SU-DHL-6 (cell line): ENCODE measurements around the gene SLC16A12.
"Not testable (repeated sequence)": the region's sequence is repeated elsewhere in the genome, so short reads cannot be mapped to it uniquely, and the experiment has no call there.

Experiments
- H2AFZ ChIP-seq: fragments of 200-600 bp; sonication (generic); 2 replicates; pipeline ENCODE4 v1.6.1; 2014; ENCODE audit warnings: low read depth, mild to moderate bottlenecking, moderate library complexity, mixed read lengths, antibody characterized with exemption, low read length; ENCODE audit not compliant: severe bottlenecking
- H3F3A ChIP-seq: fragments of 200-600 bp; shearing (Covaris generic); 2 replicates; pipeline ENCODE4 v1.6.0; 2016; ENCODE audit warnings: antibody characterized with exemption, mild to moderate bottlenecking; ENCODE audit not compliant: insufficient read depth
- H3K27ac ChIP-seq: fragments of 200-600 bp; sonication (generic); 2 replicates; pipeline ENCODE4 v1.5.1; 2016; ENCODE audit warnings: low read depth, mild to moderate bottlenecking, low read length, moderate library complexity, mixed read lengths
- H3K27me3 ChIP-seq: fragments of 200-600 bp; sonication (generic), shearing (Covaris generic); 2 replicates; pipeline ENCODE4 v1.6.0; 2014; ENCODE audit warnings: mild to moderate bottlenecking, low read length
- H3K36me3 ChIP-seq: fragments of 200-600 bp; sonication (generic); 2 replicates; pipeline ENCODE4 v1.6.1; 2014; ENCODE audit warnings: mild to moderate bottlenecking, low read length, mixed read lengths
- H3K4me2 ChIP-seq: fragments of 300-600, 200-600 bp; shearing (Covaris generic), sonication (generic); 2 replicates; pipeline ENCODE4 v1.6.0; 2014; ENCODE audit warnings: low read length, low read depth, mild to moderate bottlenecking; ENCODE audit not compliant: poor library complexity, severe bottlenecking
- H3K4me3 ChIP-seq: fragments of 200-600 bp; sonication (generic); 2 replicates; pipeline ENCODE4 v1.5.1; 2014; ENCODE audit warnings: antibody characterized with exemption, low read length, mild to moderate bottlenecking, mixed read lengths; ENCODE audit not compliant: insufficient read depth, poor library complexity, severe bottlenecking
- H3K79me2 ChIP-seq: fragments of 200-600 bp; sonication (generic); 2 replicates; pipeline ENCODE4 v1.6.1; 2014; ENCODE audit warnings: mild to moderate bottlenecking, low read length, moderate library complexity; ENCODE audit not compliant: insufficient read depth
- H3K9ac ChIP-seq: fragments of 200-600 bp; sonication (generic); 2 replicates; pipeline ENCODE4 v1.7.0; 2014; ENCODE audit warnings: mild to moderate bottlenecking, low read length
- H3K9me2 ChIP-seq: fragments of 200-600 bp; sonication (generic); replicated peaks from 2 replicates; pipeline ENCODE4 v1.6.1; 2014; ENCODE audit warnings: low read length; ENCODE audit not compliant: insufficient read depth
- H3K9me3 ChIP-seq: fragments of 200-600 bp; sonication (generic); 2 replicates; pipeline ENCODE4 v1.6.1; 2014; ENCODE audit warnings: low read length, mixed read lengths; ENCODE audit not compliant: insufficient read depth
- H4K20me1 ChIP-seq: fragments of 200-600 bp; sonication (generic); 2 replicates; pipeline ENCODE4 v1.6.1; 2014; ENCODE audit warnings: low read depth, mild to moderate bottlenecking, antibody characterized with exemption, low read length, moderate library complexity, mixed read lengths
- EZH2phosphoT487 ChIP-seq: fragments of 200-600 bp; sonication (generic), shearing (Covaris generic); conservative IDR thresholded peaks from 2 replicates; pipeline ENCODE4 v1.6.1; 2018; ENCODE audit warnings: mild to moderate bottlenecking, antibody characterized with exemption, low read length, moderate library complexity, mixed read lengths
- TF ChIP-seq, protein P1 (sequence below): fragments of 200-600 bp; sonication (generic); IDR thresholded peaks from one replicate; pipeline ENCODE4 v1.5.1; 2017; ENCODE audit warnings: antibody characterized with exemption, mild to moderate bottlenecking, low read length, moderate library complexity; ENCODE audit not compliant: insufficient read depth, poor library complexity, severe bottlenecking

SLC16A12 gene

DNA sequence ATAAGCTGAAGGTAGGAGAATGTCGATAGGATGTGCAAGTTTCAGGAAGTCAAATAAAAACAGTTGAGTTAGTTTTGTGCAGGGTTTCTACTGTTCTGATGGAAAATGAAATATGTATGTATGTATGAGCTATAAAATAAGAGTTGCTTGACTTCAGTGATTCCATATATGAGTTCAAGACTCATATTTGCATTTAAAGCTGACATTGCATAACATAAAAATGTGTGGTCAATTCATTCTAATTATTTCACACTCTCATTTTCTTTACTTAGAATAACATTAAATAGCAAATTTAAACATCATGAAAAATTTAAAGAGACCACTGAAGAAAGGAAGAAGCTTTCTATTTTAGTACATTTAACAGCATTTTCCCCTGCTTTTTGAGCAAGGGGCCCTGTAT, 83.2 kb downstream of the SLC16A12 start:
- H3K9ac ChIP-seq, result no peak overlapping the region
- H3K27me3 ChIP-seq, result no peaks in the 10 kb centered on the region
- no peaks in the 10 kb centered on the region for H4K20me1 ChIP-seq
- TF ChIP-seq EZH2phosphoT487, result no peak
- TF ChIP-seq, protein P1, sequence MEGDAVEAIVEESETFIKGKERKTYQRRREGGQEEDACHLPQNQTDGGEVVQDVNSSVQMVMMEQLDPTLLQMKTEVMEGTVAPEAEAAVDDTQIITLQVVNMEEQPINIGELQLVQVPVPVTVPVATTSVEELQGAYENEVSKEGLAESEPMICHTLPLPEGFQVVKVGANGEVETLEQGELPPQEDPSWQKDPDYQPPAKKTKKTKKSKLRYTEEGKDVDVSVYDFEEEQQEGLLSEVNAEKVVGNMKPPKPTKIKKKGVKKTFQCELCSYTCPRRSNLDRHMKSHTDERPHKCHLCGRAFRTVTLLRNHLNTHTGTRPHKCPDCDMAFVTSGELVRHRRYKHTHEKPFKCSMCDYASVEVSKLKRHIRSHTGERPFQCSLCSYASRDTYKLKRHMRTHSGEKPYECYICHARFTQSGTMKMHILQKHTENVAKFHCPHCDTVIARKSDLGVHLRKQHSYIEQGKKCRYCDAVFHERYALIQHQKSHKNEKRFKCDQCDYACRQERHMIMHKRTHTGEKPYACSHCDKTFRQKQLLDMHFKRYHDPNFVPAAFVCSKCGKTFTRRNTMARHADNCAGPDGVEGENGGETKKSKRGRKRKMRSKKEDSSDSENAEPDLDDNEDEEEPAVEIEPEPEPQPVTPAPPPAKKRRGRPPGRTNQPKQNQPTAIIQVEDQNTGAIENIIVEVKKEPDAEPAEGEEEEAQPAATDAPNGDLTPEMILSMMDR, result no peak
- no peaks in the 10 kb centered on the region for H3F3A ChIP-seq
- no peak overlapping the region for H3K4me2 ChIP-seq
- no peaks in the 10 kb centered on the region for H3K36me3 ChIP-seq
- no peak overlapping the region for H3K4me3 ChIP-seq
- H3K27ac ChIP-seq, result no peak overlapping the region
- no peaks in the 10 kb centered on the region for H3K9me2 ChIP-seq
- no peaks in the 10 kb centered on the region for H3K79me2 ChIP-seq
- H2AFZ ChIP-seq, result no peak overlapping the region
- H3K9me3 ChIP-seq, result no peaks in the 10 kb centered on the region

DNA sequence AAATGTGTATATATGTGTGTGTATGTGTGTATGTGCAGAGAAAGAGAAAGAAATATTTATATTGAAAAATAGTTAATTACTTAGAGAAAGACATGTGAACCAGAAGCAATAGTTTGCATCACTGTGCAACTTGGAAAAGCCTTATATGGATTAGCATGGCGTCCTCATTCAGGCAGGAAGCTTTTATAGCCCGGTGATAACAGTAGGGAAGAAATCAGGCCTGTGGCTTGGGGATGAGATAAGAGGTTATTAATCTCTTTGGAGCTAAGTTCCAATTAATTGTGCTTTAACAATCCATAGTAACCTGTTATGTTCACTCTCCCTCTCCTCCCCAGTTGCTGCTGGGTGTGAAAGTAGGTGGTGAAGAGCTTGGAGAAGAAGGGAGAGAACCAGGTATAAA, 84.5 kb downstream of the SLC16A12 start:
- H3F3A ChIP-seq, result no peaks in the 10 kb centered on the region
- no peak overlapping the region for H3K4me2 ChIP-seq
- H2AFZ ChIP-seq, result no peak overlapping the region
- no peaks in the 10 kb centered on the region for H3K9me3 ChIP-seq
- H3K27ac ChIP-seq, result no peak overlapping the region
- no peaks in the 10 kb centered on the region for H4K20me1 ChIP-seq
- no peaks in the 10 kb centered on the region for H3K9me2 ChIP-seq
- H3K4me3 ChIP-seq, result no peak overlapping the region
- TF ChIP-seq EZH2phosphoT487, result no peak
- TF ChIP-seq, protein P1, result no peak
- no peaks in the 10 kb centered on the region for H3K79me2 ChIP-seq
- no peak overlapping the region for H3K9ac ChIP-seq
- H3K36me3 ChIP-seq, result no peaks in the 10 kb centered on the region
- H3K27me3 ChIP-seq, result no peaks in the 10 kb centered on the region

DNA sequence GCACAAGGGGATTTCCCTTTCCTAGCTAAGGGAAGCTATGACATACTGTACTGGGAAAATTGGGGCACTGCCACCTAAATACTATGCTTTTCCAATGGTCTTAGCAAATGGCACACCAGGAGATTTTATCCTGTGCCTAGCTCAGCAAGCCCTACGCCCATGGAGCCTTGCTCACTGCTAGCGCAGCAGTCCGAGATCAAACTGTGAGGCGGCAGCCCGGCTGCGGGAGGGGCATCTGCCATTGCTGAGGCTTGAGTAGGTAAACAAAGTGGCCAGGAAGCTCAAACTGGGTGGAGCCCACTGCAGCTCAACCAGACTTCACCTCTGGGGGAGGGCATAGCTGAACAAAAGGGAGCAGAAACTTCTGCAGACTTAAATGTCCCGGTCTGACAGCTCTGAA, 90.6 kb downstream of the SLC16A12 start:
- not testable (repeated sequence) for H3K9me3 ChIP-seq, H3K27ac ChIP-seq, H3K79me2 ChIP-seq, H3K36me3 ChIP-seq, H3K4me3 ChIP-seq, H3K4me2 ChIP-seq, H2AFZ ChIP-seq, H3K9me2 ChIP-seq, H3F3A ChIP-seq, H4K20me1 ChIP-seq, H3K9ac ChIP-seq, H3K27me3 ChIP-seq

DNA sequence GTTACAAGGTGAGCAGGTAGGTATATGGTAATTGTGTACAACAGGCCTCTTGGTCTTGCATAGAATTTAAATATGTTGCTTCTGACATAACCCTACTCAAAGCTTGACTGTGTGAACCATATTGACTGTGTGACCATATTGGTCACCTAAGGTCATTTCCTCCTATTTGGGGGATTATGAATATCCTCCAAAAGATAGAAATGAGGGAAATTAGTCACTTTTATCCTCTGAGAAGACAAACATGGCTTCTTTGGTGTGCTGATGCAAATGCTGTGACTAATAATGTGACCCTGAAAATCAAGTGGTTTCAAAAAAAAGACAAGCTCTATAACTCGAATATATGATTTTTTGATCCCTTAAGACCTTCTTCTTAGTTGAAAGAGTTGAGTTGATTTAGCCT, 93.1 kb downstream of the SLC16A12 start:
- Histone ChIP-seq H4K20me1 (no peaks in the 10 kb centered on the region), H3K27ac (no peak overlapping the region), H3F3A (no peaks in the 10 kb centered on the region), H3K9me2 (no peaks in the 10 kb centered on the region), H2AFZ (no peak overlapping the region), H3K79me2 (no peaks in the 10 kb centered on the region), H3K36me3 (no peaks in the 10 kb centered on the region), H3K9ac (no peak overlapping the region), H3K4me2 (no peak overlapping the region), H3K4me3 (no peak overlapping the region), H3K9me3 (no peaks in the 10 kb centered on the region), H3K27me3 (no peaks in the 10 kb centered on the region)
- no peak for TF ChIP-seq EZH2phosphoT487
- TF ChIP-seq, protein P1, result no peak
